Fibroblast of lung (primary cell): ENCODE measurements around the gene KRTAP25-1. TPM values are rescaled to one million over a fixed set of nuclear protein-coding genes. Genes with fewer than 3 reads are reported as not detected.

Source experiments
- DNase-seq, 2 donors: peaks; one replicate each; pipeline versions ENCODE4 v3.0.0 to v3.0.0-alpha.2; 2010; ENCODE audit warnings: low read depth in 2 of 2
- H2AFZ ChIP-seq: 2 replicates; pipeline ENCODE4 v1.5.1; 2012; ENCODE audit warnings: low read length, control low read depth, inconsistent platforms
- H3K27ac ChIP-seq: 2 replicates; pipeline ENCODE4 v1.5.1; 2011; ENCODE audit warnings: low read length, control low read depth; ENCODE audit not compliant: insufficient read depth
- H3K27me3 ChIP-seq: 2 replicates; pipeline ENCODE4 v1.5.1; 2011; ENCODE audit warnings: mild to moderate bottlenecking, low read length; ENCODE audit not compliant: control insufficient read depth, insufficient read depth
- H3K36me3 ChIP-seq: 2 replicates; pipeline ENCODE4 v1.5.1; 2011; ENCODE audit warnings: low read length; ENCODE audit not compliant: control insufficient read depth, insufficient read depth
- H3K4me1 ChIP-seq: 2 replicates; pipeline ENCODE4 v1.5.1; 2011; ENCODE audit warnings: low read length; ENCODE audit not compliant: control insufficient read depth, insufficient read depth; ENCODE audit errors: extremely low read depth
- H3K4me2 ChIP-seq: 2 replicates; pipeline ENCODE4 v1.5.1; 2011; ENCODE audit warnings: low read length, control low read depth; ENCODE audit not compliant: insufficient read depth; ENCODE audit errors: extremely low read depth
- H3K4me3 ChIP-seq, 4 experiments: fragments of 200-600 bp in 1 of 4; sonication (generic) in 1 of 4; replicated peaks in 1 of 4; 2 replicates each; pipeline ENCODE4 v1.5.1; 2011 to 2016; ENCODE audit warnings: low read length in 4 of 4, low read depth in 3 of 4, mild to moderate bottlenecking in 3 of 4, control low read depth in 2 of 4, inconsistent platforms in 1 of 4, mixed read lengths in 1 of 4; ENCODE audit not compliant: insufficient read depth in 1 of 4; ENCODE audit errors: control extremely low read depth in 1 of 4
- H3K79me2 ChIP-seq: 2 replicates; pipeline ENCODE4 v1.5.1; 2012; ENCODE audit warnings: mild to moderate bottlenecking, low read length, inconsistent platforms; ENCODE audit not compliant: control insufficient read depth, insufficient read depth
- H3K9ac ChIP-seq: 2 replicates; pipeline ENCODE4 v1.5.1; 2011; ENCODE audit warnings: mild to moderate bottlenecking, low read length, control low read depth; ENCODE audit not compliant: insufficient read depth
- H3K9me3 ChIP-seq: 2 replicates; pipeline ENCODE4 v1.5.1; 2012; ENCODE audit warnings: low read depth, low read length; ENCODE audit not compliant: control insufficient read depth, insufficient read depth
- H4K20me1 ChIP-seq: 2 replicates; pipeline ENCODE4 v1.5.1; 2011; ENCODE audit warnings: low read length; ENCODE audit not compliant: control insufficient read depth, insufficient read depth; ENCODE audit errors: extremely low read depth
- EZH2 ChIP-seq: IDR thresholded peaks from 2 replicates; pipeline ENCODE4 v1.5.1; 2012; ENCODE audit warnings: low read length, control low read depth, mild to moderate bottlenecking; ENCODE audit errors: missing control alignments
- polyA plus RNA-seq, 2 donors: library from polyadenylated mRNA; depleted of rRNA in 1 of 2; stranded (reverse) in 1 of 2; unstranded in 1 of 2; fragments of >200 nt; gene quantifications; 2 replicates each; pipeline ENCODE4 v1.2.1, GENCODE V29; 2011 to 2012; ENCODE audit warnings: missing spikeins in 1 of 2
- total RNA-seq: library from RNA; depleted of rRNA; stranded (reverse); fragments of >200 nt; gene quantifications from 2 replicates; pipeline ENCODE4 v1.2.1, GENCODE V29; 2014
- TF ChIP-seq, protein P1 (sequence below), 2 donors: IDR thresholded peaks in 1 of 2; conservative IDR thresholded peaks in 1 of 2; 1 replicate in 1 of 2; 2 replicates in 1 of 2; pipeline ENCODE4 v1.5.1; 2011 to 2012; ENCODE audit warnings: low read length in 2 of 2, control low read depth in 1 of 2, inconsistent platforms in 1 of 2, low read depth in 1 of 2, mild to moderate bottlenecking in 1 of 2

Gene KRTAP25-1
- total and polyA plus RNA-seq, 2 donors (not counting 1 experiment from before 2014, with no cell fraction given) = not detected

DNA sequence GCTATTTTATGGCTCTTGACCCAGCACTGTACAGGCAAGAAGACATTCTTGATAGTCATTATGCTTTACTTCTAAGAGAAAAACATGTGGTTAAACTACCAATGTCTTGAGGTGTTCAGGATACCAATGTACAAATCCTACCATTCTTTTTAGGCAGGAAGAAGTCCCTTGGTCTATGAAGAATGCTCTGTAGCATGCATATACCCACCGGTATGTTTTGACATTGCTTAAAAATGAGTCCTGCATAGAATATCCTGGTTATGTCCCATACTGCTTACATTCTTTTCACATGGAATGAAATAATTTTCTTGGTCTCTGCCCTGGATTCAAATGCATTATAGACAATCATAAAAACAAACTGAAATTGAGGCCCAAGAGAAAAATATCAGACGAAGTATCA is 43.4 kb upstream of the KRTAP25-1 start:
- Histone ChIP-seq H3K9ac (no peak overlapping the region), H3K9me3 (no peaks in the 10 kb centered on the region), H3K27ac (no peak overlapping the region), H3K79me2 (no peaks in the 10 kb centered on the region), H3K36me3 (no peaks in the 10 kb centered on the region), H3K4me2 (no peak overlapping the region), H4K20me1 (no peaks in the 10 kb centered on the region), H3K4me3 (no peak overlapping the region), H3K27me3 (no peaks in the 10 kb centered on the region), H3K4me1 (no peaks in the 10 kb centered on the region), H2AFZ (no peak overlapping the region)
- DNase-seq = no peak
- TF ChIP-seq, protein P1, sequence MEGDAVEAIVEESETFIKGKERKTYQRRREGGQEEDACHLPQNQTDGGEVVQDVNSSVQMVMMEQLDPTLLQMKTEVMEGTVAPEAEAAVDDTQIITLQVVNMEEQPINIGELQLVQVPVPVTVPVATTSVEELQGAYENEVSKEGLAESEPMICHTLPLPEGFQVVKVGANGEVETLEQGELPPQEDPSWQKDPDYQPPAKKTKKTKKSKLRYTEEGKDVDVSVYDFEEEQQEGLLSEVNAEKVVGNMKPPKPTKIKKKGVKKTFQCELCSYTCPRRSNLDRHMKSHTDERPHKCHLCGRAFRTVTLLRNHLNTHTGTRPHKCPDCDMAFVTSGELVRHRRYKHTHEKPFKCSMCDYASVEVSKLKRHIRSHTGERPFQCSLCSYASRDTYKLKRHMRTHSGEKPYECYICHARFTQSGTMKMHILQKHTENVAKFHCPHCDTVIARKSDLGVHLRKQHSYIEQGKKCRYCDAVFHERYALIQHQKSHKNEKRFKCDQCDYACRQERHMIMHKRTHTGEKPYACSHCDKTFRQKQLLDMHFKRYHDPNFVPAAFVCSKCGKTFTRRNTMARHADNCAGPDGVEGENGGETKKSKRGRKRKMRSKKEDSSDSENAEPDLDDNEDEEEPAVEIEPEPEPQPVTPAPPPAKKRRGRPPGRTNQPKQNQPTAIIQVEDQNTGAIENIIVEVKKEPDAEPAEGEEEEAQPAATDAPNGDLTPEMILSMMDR (conservative IDR thresholded peaks at IDR 0.05 in 1 of 2, IDR thresholded peaks at IDR 0.05 in 1 of 2; ENCODE audit: low read depth in 1 of 2, low read length in 2 of 2) = no peak
- TF ChIP-seq EZH2 = no peak

DNA sequence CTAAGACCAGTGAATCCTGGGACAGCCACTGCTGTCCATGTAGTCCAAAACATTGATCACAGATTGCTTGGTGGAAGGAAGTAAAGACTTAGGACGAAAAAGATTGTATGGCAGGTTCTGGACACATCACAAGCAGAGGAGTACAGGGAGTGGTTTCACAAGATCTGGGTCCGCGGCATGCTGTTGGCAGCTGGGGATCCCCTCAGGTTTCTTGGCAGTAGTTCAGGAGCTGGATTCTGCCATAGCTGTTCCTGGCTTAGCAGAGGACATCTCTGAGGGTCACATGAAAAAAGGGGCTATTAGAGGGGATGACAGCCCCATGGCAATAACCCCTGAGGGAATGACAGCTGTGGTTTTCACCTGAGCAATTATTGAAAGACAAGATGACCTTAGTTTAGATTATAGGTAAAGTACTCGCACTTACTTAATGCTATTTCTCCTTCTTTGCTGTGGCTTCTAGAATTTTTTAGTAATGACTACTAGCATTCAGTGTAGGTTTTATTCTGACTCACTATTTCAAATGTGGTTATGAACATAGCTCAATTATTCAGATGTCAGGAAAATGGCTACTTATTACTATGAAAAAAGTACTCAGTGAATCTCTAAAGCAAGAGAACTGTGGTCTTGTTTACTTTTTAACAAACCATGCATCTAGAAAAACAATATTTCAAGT is 40.0 kb upstream of the KRTAP25-1 start:
- Histone ChIP-seq H2AFZ (no peak overlapping the region), H3K79me2 (no peaks in the 10 kb centered on the region), H3K4me2 (no peak overlapping the region), H3K27ac (no peak overlapping the region), H3K9me3 (no peaks in the 10 kb centered on the region), H3K36me3 (no peaks in the 10 kb centered on the region), H3K4me3 (no peak overlapping the region), H4K20me1 (no peaks in the 10 kb centered on the region), H3K27me3 (no peaks in the 10 kb centered on the region), H3K9ac (no peak overlapping the region), H3K4me1 (no peaks in the 10 kb centered on the region)
- TF ChIP-seq, protein P1 (conservative IDR thresholded peaks at IDR 0.05 in 1 of 2, IDR thresholded peaks at IDR 0.05 in 1 of 2; ENCODE audit: low read depth in 1 of 2, low read length in 2 of 2) = no peak
- no peak for TF ChIP-seq EZH2
- DNase-seq = peak in 1 of 2 donors; percentile 1

DNA sequence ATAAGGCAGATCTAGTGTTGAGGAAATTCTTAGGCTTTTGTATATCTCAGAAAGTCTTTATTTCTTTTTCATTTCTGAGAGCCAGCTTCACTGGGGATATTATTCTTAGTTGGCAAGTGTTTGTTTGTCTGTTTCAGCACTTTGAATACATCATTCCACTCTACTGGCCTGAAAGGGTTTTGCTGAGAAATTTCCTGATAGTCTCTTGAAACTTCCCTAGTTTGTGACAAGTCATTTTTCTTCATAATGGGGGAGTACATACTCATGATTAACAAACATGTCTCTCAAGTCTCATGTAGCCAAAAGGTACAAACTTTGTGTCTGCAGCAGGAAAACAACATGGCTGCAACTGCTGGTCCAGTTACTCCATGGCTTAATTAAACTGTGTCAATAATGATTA is 37.1 kb upstream of the KRTAP25-1 start:
- H3K4me2 ChIP-seq = no peak overlapping the region
- no peak overlapping the region for H3K27ac ChIP-seq
- no peak overlapping the region for H3K9ac ChIP-seq
- H3K4me3 ChIP-seq = no peak overlapping the region
- H3K9me3 ChIP-seq = no peaks in the 10 kb centered on the region
- no peaks in the 10 kb centered on the region for H3K79me2 ChIP-seq
- H3K4me1 ChIP-seq = no peaks in the 10 kb centered on the region
- H3K27me3 ChIP-seq = no peaks in the 10 kb centered on the region
- no peak for TF ChIP-seq EZH2
- no peak for DNase-seq
- H3K36me3 ChIP-seq = no peaks in the 10 kb centered on the region
- no peaks in the 10 kb centered on the region for H4K20me1 ChIP-seq
- no peak overlapping the region for H2AFZ ChIP-seq
